Lower leg skin (tissue), 4 donors: Measurements from ENCODE around the gene BLM. TPM values are rescaled to one million over a fixed set of nuclear protein-coding genes. Genes with fewer than 3 reads are reported as not detected.

Experiments used
- DNase-seq, 2 donors: peaks; one replicate each; pipeline ENCODE4 v3.0.0-alpha.2; 2019; ENCODE audit warnings: low spot score in 2 of 2
- H3K4me3 ChIP-seq: fragments of 200-600 bp; sonication (generic); 2 replicates; pipeline ENCODE4 v1.5.1; 2017; ENCODE audit warnings: mild to moderate bottlenecking, low read depth; ENCODE audit not compliant: poor library complexity, severe bottlenecking
- POLR2A ChIP-seq, 2 donors: fragments of 450-650 bp; IDR thresholded peaks; one replicate each; pipeline ENCODE4 v1.6.1; 2016 to 2017; ENCODE audit warnings: antibody characterized with exemption in 2 of 2, mild to moderate bottlenecking in 1 of 2, moderate library complexity in 1 of 2
- whole genome bisulfite sequencing, 2 donors: methylation state at CpG; one replicate each; pipeline ENCODE4 v1.1.5; 2018; 5-methylcytosine and 5-hydroxymethylcytosine counted together
- intact Hi-C: fragments of 100-400 bp; cut with DNase I; formaldehyde crosslinking; loops from one replicate; pipeline ENCODE4 v1.15.0; 2023; ENCODE audit warnings: low total_unique reads
- total RNA-seq, 4 donors: library from RNA; depleted of rRNA; stranded (reverse); fragments of >200 nt; gene quantifications; one replicate each; pipeline ENCODE4 v1.1.0, GENCODE V29; 2016
- TF ChIP-seq, protein P1 (sequence below), 3 donors: fragments of 450-650 bp; IDR thresholded peaks; one replicate each; pipeline ENCODE4 v1.5.1; 2016; ENCODE audit warnings: antibody characterized with exemption in 3 of 3, mild to moderate bottlenecking in 3 of 3, moderate library complexity in 2 of 3

Gene BLM
- total RNA-seq, 4 donors from 2014 or later = 0.30 to 2.0 (median 0.45) TPM

DNA sequence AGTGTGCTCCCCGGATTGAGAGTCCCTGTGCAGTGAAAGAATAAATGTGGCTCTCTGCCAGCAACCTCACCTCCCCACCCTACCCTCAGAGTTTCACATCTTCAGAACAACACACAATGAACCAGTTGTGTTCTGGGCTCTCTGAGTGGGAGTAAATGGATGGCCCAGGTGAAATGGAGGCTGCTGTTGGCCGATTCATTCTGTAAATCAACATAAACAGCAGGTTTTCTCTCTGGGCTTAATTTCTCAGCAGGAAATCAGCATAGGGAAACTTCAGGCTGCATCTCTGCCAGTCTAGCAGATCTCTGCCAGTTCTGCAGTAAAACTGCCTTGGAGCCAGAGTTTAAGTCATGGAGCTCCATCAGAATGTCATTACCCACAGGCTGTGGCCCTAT, 96.6 kb downstream of the BLM start:
- TF ChIP-seq, protein P1, sequence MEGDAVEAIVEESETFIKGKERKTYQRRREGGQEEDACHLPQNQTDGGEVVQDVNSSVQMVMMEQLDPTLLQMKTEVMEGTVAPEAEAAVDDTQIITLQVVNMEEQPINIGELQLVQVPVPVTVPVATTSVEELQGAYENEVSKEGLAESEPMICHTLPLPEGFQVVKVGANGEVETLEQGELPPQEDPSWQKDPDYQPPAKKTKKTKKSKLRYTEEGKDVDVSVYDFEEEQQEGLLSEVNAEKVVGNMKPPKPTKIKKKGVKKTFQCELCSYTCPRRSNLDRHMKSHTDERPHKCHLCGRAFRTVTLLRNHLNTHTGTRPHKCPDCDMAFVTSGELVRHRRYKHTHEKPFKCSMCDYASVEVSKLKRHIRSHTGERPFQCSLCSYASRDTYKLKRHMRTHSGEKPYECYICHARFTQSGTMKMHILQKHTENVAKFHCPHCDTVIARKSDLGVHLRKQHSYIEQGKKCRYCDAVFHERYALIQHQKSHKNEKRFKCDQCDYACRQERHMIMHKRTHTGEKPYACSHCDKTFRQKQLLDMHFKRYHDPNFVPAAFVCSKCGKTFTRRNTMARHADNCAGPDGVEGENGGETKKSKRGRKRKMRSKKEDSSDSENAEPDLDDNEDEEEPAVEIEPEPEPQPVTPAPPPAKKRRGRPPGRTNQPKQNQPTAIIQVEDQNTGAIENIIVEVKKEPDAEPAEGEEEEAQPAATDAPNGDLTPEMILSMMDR (IDR thresholded peaks at IDR 0.05) = no peak
- TF ChIP-seq POLR2A (IDR thresholded peaks at IDR 0.05) = no peak
- DNase-seq = peak in 1 of 2 donors; percentile 26
- intact Hi-C loops = no loop called here
- 58 to 82% methylated on average over 2 of the region's 2 CpGs for WGBS, 2 donors
- no peak overlapping the region for H3K4me3 ChIP-seq

DNA sequence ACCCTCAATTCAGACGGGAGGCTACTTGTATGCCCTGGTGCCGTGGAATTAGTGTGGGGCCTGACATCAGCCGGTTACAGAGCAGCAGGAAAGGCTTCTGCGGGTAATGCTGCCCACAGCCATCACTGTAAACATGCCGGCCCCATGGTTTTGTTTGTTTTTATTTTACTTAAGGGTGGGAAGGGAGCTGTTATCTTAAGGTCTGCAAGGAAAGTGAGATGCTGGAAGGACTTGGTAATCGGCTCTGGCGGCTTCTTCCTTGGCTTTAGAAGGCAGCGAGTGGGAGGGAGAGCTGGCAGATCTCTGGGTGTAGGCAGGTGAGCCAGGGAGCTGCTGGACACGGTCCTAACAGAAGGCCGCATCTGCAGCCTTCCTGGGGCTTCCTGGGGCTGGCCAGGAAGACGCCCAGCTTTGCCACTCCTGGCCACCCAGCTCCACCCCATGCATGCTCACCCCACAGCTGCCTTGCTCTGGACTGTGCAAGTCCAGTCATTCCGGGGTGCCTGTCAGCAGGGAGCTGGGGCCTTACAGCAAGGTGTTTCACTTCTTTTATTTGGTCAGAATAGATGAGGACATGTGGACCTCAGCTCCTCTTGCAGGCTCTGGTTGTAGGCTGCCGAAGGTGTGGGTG, 97.2 kb downstream of the BLM start:
- no peak for TF ChIP-seq POLR2A (IDR thresholded peaks at IDR 0.05)
- TF ChIP-seq, protein P1 (IDR thresholded peaks at IDR 0.05) = no peak
- H3K4me3 ChIP-seq = no peak overlapping the region
- 71 to 73% methylated on average over 13 of the region's 13 CpGs for WGBS, 2 donors
- intact Hi-C loops = no loop called here
- DNase-seq = peak in 1 of 2 donors; percentile 65

DNA sequence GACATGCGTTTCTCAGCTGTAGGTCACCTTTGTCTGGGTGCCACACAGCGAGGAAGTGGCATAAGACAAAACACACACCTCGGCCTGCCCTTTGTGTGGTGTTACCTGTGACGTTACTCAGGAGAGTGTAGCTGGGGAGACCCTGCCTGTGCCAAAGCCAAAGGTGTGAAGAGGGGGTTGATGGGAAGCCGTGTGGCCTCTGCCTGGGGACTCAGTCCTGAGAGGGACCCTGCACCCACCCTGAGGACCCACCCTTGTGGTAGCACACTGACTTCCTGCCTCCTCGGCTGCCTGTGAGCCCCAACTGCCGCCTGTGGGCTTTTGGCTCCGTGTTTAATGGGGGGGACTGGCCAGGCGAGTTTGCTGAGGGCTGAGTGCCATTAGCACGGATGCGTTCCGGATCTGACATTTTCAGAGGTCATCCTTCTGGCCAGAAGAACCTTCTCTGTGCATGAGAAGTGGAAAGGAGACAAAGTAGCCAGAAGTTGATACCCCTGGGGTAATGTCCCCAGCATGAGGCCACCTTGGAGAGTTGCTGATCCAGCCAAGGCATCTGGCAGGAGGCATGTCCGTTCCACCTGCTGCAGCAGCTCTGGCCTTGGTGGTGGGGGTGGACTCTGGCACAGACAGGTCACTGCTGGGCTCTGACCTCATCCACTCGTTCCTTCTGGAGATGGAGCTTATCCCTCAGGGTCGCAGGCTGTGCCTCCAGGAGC, 99.4 kb downstream of the BLM start:
- H3K4me3 ChIP-seq = no peak overlapping the region
- DNase-seq = peak in 1 of 2 donors; percentile 68
- 71 to 82% methylated on average over 11 to 14 of the region's 15 CpGs for WGBS, 2 donors
- TF ChIP-seq POLR2A (IDR thresholded peaks at IDR 0.05) = no peak
- TF ChIP-seq, protein P1 (IDR thresholded peaks at IDR 0.05) = no peak
- intact Hi-C loops = loop anchor here (5.0 kb wide), 1 partner anchor 251 kb away; no protein-coding TSS in a partner anchor

DNA sequence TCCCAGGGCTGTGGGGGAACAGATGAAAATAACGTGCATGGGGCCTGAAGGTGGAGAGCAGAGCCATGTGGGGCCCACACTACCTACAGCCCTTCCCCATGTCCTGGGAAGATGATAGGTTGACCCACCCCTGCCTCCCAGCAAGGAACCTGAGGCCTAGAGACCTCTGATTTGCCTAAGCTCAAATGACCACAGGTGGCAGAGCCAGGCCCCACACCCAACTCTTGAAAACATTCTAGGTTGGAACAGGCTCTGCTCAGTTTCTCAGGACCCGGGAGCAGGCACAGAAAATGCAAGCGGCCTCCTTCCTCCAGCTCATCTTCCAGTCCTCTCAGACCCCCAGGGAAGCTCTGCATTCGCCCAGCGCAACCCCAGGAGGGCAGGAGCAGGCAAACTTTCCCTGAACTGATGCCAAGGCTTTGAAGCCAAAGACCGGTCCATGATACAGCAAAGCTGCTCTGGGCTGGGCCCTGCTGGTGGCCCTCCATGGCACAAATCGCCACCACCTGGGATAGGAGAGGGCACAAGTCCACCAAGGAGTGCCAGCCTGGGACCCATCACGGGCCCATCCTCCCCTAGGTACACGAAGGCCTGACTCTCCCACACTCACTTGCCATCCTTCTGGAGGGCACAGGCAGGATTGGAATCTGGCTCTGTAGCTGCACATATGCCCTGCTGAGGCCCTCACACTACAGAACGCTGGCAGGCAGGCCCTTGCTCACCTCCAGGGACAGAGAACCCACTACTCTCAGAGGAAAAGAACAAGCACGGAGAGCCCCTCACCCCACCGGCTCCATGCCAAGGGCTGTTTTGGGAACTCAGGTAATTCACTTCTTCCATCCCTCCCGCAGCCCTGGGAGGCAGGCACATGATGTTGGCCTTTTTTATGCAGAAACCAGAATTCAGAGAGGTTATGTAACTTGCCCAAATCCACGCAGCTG, 100.2 kb downstream of the BLM start:
- DNase-seq = peak in 1 of 2 donors; percentile 80

More for the DNA sequence above, 100.2 kb downstream of the BLM start:
- H3K4me3 ChIP-seq = no peak overlapping the region
- WGBS, 2 donors = 87 to 90% methylated on average over 14 of the region's 14 CpGs
- no peak for TF ChIP-seq POLR2A (IDR thresholded peaks at IDR 0.05)
- TF ChIP-seq, protein P1 (IDR thresholded peaks at IDR 0.05) = no peak
- intact Hi-C loops = loop anchor here (5.0 kb wide), 1 partner anchor 250 kb away; no protein-coding TSS in a partner anchor
